Erythroblast (primary cell): Measurements from ENCODE around the gene HS3ST4.
"Not testable (repeated sequence)": the region's sequence is repeated elsewhere in the genome, so short reads cannot be mapped to it uniquely, and the experiment has no call there.

Source experiments
- DNase-seq, 2 experiments: peaks; one replicate each; lab custom pipeline; 2025; lab: John Stamatoyannopoulos, UW
- GATA1 ChIP-seq: IDR thresholded peaks from 2 replicates; pipeline ENCODE4 v1.6.1; 2011; ENCODE audit warnings: low read depth, mild to moderate bottlenecking, control low read depth, low read length, moderate library complexity
- POLR2A ChIP-seq: IDR thresholded peaks from 2 replicates; pipeline ENCODE4 v1.6.1; 2011; ENCODE audit warnings: mild to moderate bottlenecking, low read length

HS3ST4 gene

GRCh38 chr16:25977121-25977520 lies 285.4 kb downstream of the HS3ST4 start:
- no peak for DNase-seq
- TF ChIP-seq POLR2A (no peak), GATA1 (no peak)

GRCh38 chr16:25978218-25978617 lies 286.5 kb downstream of the HS3ST4 start:
- DNase-seq: no peak
- TF ChIP-seq GATA1 (no peak), POLR2A (no peak)

GRCh38 chr16:25988084-25988483 lies 296.3 kb downstream of the HS3ST4 start:
- TF ChIP-seq GATA1 (no peak), POLR2A (no peak)
- no peak for DNase-seq

GRCh38 chr16:25988882-25989281 lies 297.1 kb downstream of the HS3ST4 start:
- TF ChIP-seq POLR2A: no peak
- TF ChIP-seq GATA1: no peak
- no peak for DNase-seq

- TF ChIP-seq POLR2A (no peak), GATA1 (no peak)
Observed at GRCh38 chr16:25996052-25996451, 304.3 kb downstream of the HS3ST4 start.

GRCh38 chr16:26005336-26005735 lies 313.6 kb downstream of the HS3ST4 start:
- DNase-seq: no peak
- TF ChIP-seq POLR2A: no peak
- TF ChIP-seq GATA1: no peak

More at GRCh38 chr16:25996052-25996451, 304.3 kb downstream of the HS3ST4 start:
- DNase-seq: no peak

- DNase-seq: no peak
- no peak for TF ChIP-seq POLR2A
- no peak for TF ChIP-seq GATA1
Observed at GRCh38 chr16:26012376-26012775, 320.6 kb downstream of the HS3ST4 start.

- TF ChIP-seq POLR2A: no peak
- no peak for TF ChIP-seq GATA1
Observed at GRCh38 chr16:26015776-26016175, 324.0 kb downstream of the HS3ST4 start.

GRCh38 chr16:26016989-26017388 lies 325.2 kb downstream of the HS3ST4 start:
- no peak for TF ChIP-seq POLR2A
- no peak for TF ChIP-seq GATA1
- no peak for DNase-seq

More at GRCh38 chr16:26015776-26016175, 324.0 kb downstream of the HS3ST4 start:
- DNase-seq: no peak

- TF ChIP-seq GATA1 (no peak), POLR2A (no peak)
- DNase-seq: no peak
Observed at GRCh38 chr16:26019381-26020242, 327.9 kb downstream of the HS3ST4 start.

- TF ChIP-seq GATA1: no peak
- no peak for TF ChIP-seq POLR2A
- no peak for DNase-seq
Observed at GRCh38 chr16:26026709-26027450, 335.1 kb downstream of the HS3ST4 start.

GRCh38 chr16:26031286-26031685 lies 339.5 kb downstream of the HS3ST4 start:
- no peak for TF ChIP-seq POLR2A
- TF ChIP-seq GATA1: no peak
- DNase-seq: no peak

- not testable (repeated sequence) for DNase-seq
Observed at GRCh38 chr16:26032661-26033060, 340.9 kb downstream of the HS3ST4 start.

- TF ChIP-seq GATA1 (no peak), POLR2A (no peak)
- no peak for DNase-seq
Observed at GRCh38 chr16:26041952-26042668, 350.4 kb downstream of the HS3ST4 start.
